Keratinocyte (primary cell): Measurements from ENCODE around the gene MKX. TPM values are rescaled to one million over a fixed set of nuclear protein-coding genes. Genes with fewer than 3 reads are reported as not detected.

Source experiments
- DNase-seq: peaks from one replicate; pipeline ENCODE4 v3.0.0-alpha.2; 2011; ENCODE audit warnings: low read depth, missing footprints, low spot score
- FAIRE-seq: peaks from 2 replicates; lab custom pipeline; 2011; peaks lifted over from hg19 to GRCh38; lab: Jason Lieb, UNC
- H2AFZ ChIP-seq: 2 replicates; pipeline ENCODE4 v1.6.0; 2012; ENCODE audit warnings: low read length, control low read depth, inconsistent platforms; ENCODE audit not compliant: control insufficient read depth
- H3K27ac ChIP-seq: 2 replicates; pipeline ENCODE4 v1.5.1; 2011; ENCODE audit warnings: low read length; ENCODE audit not compliant: control insufficient read depth, insufficient read depth
- H3K27me3 ChIP-seq: 3 replicates; pipeline ENCODE4 v1.6.0; 2011; ENCODE audit warnings: low read length; ENCODE audit not compliant: control insufficient read depth, insufficient read depth; ENCODE audit errors: extremely low read depth
- H3K36me3 ChIP-seq, 2 experiments: 2 replicates in 1 of 2; 3 replicates in 1 of 2; pipeline ENCODE4 v1.5.1; 2011; ENCODE audit warnings: low read length in 2 of 2, mild to moderate bottlenecking in 1 of 2; ENCODE audit not compliant: control insufficient read depth in 2 of 2, insufficient read depth in 2 of 2; ENCODE audit errors: extremely low read depth in 1 of 2
- H3K4me1 ChIP-seq: 3 replicates; pipeline ENCODE4 v1.5.1; 2011; ENCODE audit warnings: low read length; ENCODE audit not compliant: control insufficient read depth, insufficient read depth; ENCODE audit errors: extremely low read depth
- H3K4me2 ChIP-seq: 3 replicates; pipeline ENCODE4 v1.6.0; 2011; ENCODE audit warnings: low read depth, low read length; ENCODE audit not compliant: control insufficient read depth, insufficient read depth; ENCODE audit errors: extremely low read depth
- H3K4me3 ChIP-seq, 3 experiments: fragments of 200-600 bp in 1 of 3; sonication (generic) in 1 of 3; 2 replicates in 2 of 3; 3 replicates in 1 of 3; pipeline ENCODE4 v1.5.1; 2011 to 2016; ENCODE audit warnings: low read length in 3 of 3, mild to moderate bottlenecking in 3 of 3, control low read depth in 2 of 3, inconsistent platforms in 1 of 3, low read depth in 1 of 3, mixed read lengths in 1 of 3, mixed run types in 1 of 3, moderate library complexity in 1 of 3; ENCODE audit not compliant: control insufficient read depth in 2 of 3, insufficient read depth in 2 of 3; ENCODE audit errors: extremely low read depth in 1 of 3
- H3K79me2 ChIP-seq: 2 replicates; pipeline ENCODE4 v1.6.0; 2012; ENCODE audit warnings: low read length; ENCODE audit not compliant: control insufficient read depth, insufficient read depth
- H3K9ac ChIP-seq: 3 replicates; pipeline ENCODE4 v1.6.0; 2011; ENCODE audit warnings: low read length; ENCODE audit not compliant: control insufficient read depth, insufficient read depth; ENCODE audit errors: extremely low read depth
- H3K9me1 ChIP-seq: 3 replicates; pipeline ENCODE4 v1.6.0; 2011; ENCODE audit warnings: low read length; ENCODE audit not compliant: control insufficient read depth, insufficient read depth; ENCODE audit errors: extremely low read depth
- H3K9me3 ChIP-seq: 2 replicates; pipeline ENCODE4 v1.5.1; 2012; ENCODE audit warnings: low read depth, low read length; ENCODE audit not compliant: control insufficient read depth
- H4K20me1 ChIP-seq: 3 replicates; pipeline ENCODE4 v1.6.0; 2011; ENCODE audit warnings: low read length; ENCODE audit not compliant: control insufficient read depth, insufficient read depth; ENCODE audit errors: extremely low read depth
- EZH2 ChIP-seq: IDR thresholded peaks from one replicate; pipeline ENCODE4 v1.6.1; 2012; ENCODE audit warnings: inconsistent platforms, mild to moderate bottlenecking, low read length, moderate library complexity
- dilution Hi-C: fragments of 300-500 bp; cut with MboI; formaldehyde crosslinking; loops from one replicate; pipeline ENCODE4 v1.7.0; 2020; ENCODE audit warnings: low sequenced_read_pairs; ENCODE audit not compliant: extremely low pct_ligation_motif_present
- polyA plus RNA-seq, 5 experiments: library from polyadenylated mRNA; depleted of rRNA in 3 of 5; stranded (reverse) in 3 of 5; stranded (forward) in 1 of 5; unstranded in 1 of 5; fragments of >200 nt; gene quantifications; 1 replicate in 1 of 5; 2 replicates in 3 of 5; 3 replicates in 1 of 5; pipeline versions ENCODE4 v1.2.1 to v1.2.3, GENCODE V29; 2011 to 2012; ENCODE audit warnings: missing spikeins in 2 of 5, low read depth in 1 of 5, low replicate concordance in 1 of 5
- TF ChIP-seq, protein P1 (sequence below), 3 experiments: IDR thresholded peaks in 1 of 3; conservative IDR thresholded peaks in 1 of 3; optimal IDR thresholded peaks in 1 of 3; 2 replicates in 2 of 3; 3 replicates in 1 of 3; pipeline versions ENCODE3 to v1.5.1; 2011; ENCODE audit warnings: low read length in 3 of 3, mild to moderate bottlenecking in 3 of 3, moderate library complexity in 2 of 3, control low read depth in 1 of 3, inconsistent platforms in 1 of 3; ENCODE audit not compliant: insufficient read depth in 2 of 3; ENCODE audit errors: extremely low read depth in 1 of 3

The MKX gene
- polyA plus RNA-seq, 1 donor (not counting 4 experiments of a cell fraction or from before 2014, with no cell fraction given): 0.04 TPM

DNA sequence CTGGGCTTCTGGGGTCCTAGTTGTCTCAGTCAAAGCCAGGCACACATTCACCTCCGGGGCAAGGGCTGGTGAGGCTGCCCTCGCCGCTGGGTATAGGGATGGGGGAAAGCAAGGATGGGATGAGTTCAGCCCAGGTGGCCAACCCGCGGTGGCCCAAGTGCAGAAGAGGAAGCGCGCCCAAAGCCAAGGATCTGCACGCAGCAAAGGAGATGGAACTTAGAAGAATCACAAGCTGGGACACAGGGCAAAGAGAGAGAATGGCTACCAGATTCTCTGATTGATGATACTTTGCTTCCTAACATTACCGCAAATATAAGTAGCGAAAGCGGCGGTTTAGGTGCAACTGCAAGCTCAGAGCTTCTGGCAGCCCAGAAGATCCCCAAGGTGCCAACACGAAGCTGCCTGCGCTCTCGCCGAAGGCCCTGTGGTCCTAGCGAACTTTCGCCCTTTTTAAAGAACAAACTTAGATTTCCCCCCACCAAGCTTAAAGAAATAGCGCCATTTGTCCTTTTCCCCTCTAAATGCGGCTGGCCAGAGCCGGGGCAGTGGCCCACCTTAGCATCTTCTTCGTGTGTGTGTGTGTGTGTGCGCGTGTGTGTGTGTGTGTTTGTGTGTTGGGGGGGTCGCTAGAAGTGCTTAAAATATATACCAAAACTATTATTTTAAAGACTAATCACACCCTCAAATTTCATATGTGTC, 927 bp upstream of the MKX start:
- Histone ChIP-seq H3K9me1 (no peaks in the 10 kb centered on the region), H3K9ac (no peak overlapping the region), H3K27me3 (peaks cover 58% of the 10 kb centered on the region), H3K36me3 (no peaks in the 10 kb centered on the region), H3K4me2 (peak overlapping the region; percentile 45), H3K79me2 (no peaks in the 10 kb centered on the region), H3K4me1 (peaks cover 15% of the 10 kb centered on the region), H3K4me3 (peak overlapping the region in 1 of 3 experiments; percentile 4), H2AFZ (no peak overlapping the region), H4K20me1 (no peaks in the 10 kb centered on the region), H3K9me3 (no peaks in the 10 kb centered on the region), H3K27ac (no peak overlapping the region)
- TF ChIP-seq EZH2: peak; percentile 38
- TF ChIP-seq, protein P1, sequence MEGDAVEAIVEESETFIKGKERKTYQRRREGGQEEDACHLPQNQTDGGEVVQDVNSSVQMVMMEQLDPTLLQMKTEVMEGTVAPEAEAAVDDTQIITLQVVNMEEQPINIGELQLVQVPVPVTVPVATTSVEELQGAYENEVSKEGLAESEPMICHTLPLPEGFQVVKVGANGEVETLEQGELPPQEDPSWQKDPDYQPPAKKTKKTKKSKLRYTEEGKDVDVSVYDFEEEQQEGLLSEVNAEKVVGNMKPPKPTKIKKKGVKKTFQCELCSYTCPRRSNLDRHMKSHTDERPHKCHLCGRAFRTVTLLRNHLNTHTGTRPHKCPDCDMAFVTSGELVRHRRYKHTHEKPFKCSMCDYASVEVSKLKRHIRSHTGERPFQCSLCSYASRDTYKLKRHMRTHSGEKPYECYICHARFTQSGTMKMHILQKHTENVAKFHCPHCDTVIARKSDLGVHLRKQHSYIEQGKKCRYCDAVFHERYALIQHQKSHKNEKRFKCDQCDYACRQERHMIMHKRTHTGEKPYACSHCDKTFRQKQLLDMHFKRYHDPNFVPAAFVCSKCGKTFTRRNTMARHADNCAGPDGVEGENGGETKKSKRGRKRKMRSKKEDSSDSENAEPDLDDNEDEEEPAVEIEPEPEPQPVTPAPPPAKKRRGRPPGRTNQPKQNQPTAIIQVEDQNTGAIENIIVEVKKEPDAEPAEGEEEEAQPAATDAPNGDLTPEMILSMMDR (optimal IDR thresholded peaks at IDR 0.05 in 1 of 3, IDR thresholded peaks at IDR 0.05 in 1 of 3, conservative IDR thresholded peaks at IDR 0.05 in 1 of 3; ENCODE audit: extremely low read depth in 1 of 3, insufficient read depth in 2 of 3, low read length in 3 of 3): no peak
- no peak for DNase-seq
- no peak for FAIRE-seq
- dilution Hi-C loops: no loop called here

DNA sequence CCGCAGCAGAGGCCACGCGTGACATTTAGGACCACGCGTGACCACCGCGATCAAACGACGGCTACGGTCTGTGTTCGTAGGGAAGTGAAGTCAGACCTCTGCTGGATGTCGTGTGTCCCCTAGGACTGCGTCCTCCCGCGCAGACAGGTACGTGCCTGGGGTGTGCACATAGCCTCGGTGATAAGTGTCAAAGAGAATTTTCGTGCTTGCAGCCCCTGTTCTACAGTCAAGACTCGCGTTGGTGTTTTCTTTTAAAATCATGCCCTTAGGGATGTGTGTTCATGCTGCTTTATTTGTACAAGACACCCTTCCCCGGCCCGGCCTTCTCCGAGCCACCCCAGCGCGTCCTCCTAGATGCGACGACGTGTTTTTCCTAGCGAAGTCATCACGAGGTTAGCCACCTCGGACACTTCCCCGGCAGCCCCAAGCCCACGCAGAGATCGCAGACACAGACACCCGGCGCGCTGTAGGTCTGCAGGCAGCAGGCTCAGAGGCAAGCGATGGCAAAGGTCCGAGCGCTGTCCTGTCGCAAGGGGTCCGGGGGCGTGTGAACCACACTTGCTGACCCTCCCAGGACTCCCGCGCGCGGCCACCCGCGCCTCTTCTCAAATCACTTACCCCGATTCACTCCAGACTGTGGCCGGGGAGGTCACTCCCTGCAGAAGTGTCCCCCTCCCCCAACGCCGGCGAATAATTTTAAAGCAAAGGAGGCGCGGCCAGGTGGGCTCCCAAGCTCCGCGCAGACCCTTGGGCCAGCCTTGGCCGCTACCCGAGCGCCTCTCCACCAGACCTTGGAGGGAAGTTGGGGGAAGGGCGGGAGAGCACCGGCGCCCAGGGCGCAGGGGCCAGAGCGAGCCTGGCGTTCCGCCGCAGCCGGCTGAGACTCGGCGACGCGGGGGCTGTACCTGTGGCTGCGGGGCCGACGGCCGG, 552 bp downstream of the MKX start:
- Histone ChIP-seq H3K27ac (no peak overlapping the region), H3K4me2 (peak overlapping the region; percentile 45), H3K4me3 (peak overlapping the region; percentile 18 to 41 (median 40)), H2AFZ (no peak overlapping the region), H3K27me3 (peaks cover 66% of the 10 kb centered on the region), H3K79me2 (no peaks in the 10 kb centered on the region), H3K9me3 (no peaks in the 10 kb centered on the region), H3K9me1 (no peaks in the 10 kb centered on the region), H3K4me1 (peaks cover 15% of the 10 kb centered on the region), H4K20me1 (no peaks in the 10 kb centered on the region), H3K9ac (no peak overlapping the region), H3K36me3 (no peaks in the 10 kb centered on the region)
- FAIRE-seq: no peak
- DNase-seq: no peak
- TF ChIP-seq EZH2: peak; percentile 90
- TF ChIP-seq, protein P1 (optimal IDR thresholded peaks at IDR 0.05 in 1 of 3, IDR thresholded peaks at IDR 0.05 in 1 of 3, conservative IDR thresholded peaks at IDR 0.05 in 1 of 3; ENCODE audit: extremely low read depth in 1 of 3, insufficient read depth in 2 of 3, low read length in 3 of 3): no peak
- dilution Hi-C loops: no loop called here
